Measurements from ENCODE around the gene COL12A1. TPM values are rescaled to one million over a fixed set of nuclear protein-coding genes. Genes with fewer than 3 reads are reported as not detected.
"Not testable (repeated sequence)": the region's sequence is repeated elsewhere in the genome, so short reads cannot be mapped to it uniquely, and the experiment has no call there.

The COL12A1 gene
- total RNA-seq, 6 experiments from 2014 or later, result 205 to 304 (median 227) TPM

GRCh38 chr6:75201901-75202672, 3.8 kb downstream of the COL12A1 start:
- no peak for DNase-seq
- H3K9me3 Mint-ChIP-seq, result no peaks in the 10 kb centered on the region
- H3K4me1 Mint-ChIP-seq (ENCODE audit: low read depth), result peaks cover 69% of the 10 kb centered on the region
- H3K36me3 Mint-ChIP-seq (ENCODE audit: low read depth), result peaks cover 44% of the 10 kb centered on the region
- TF ChIP-seq CTCF (IDR thresholded peaks at IDR 0.05), result no peak
- H3K27me3 Mint-ChIP-seq (ENCODE audit: insufficient read depth), result peaks cover 14% of the 10 kb centered on the region
- H3K4me3 Mint-ChIP-seq, result peak overlapping the region; percentile 100
- peak overlapping the region; percentile 98 for H3K27ac Mint-ChIP-seq

- H3K27ac Mint-ChIP-seq, result peak overlapping the region; percentile 59
- H3K36me3 Mint-ChIP-seq (ENCODE audit: low read depth), result peaks cover 44% of the 10 kb centered on the region
- H3K4me3 Mint-ChIP-seq, result peak overlapping the region; percentile 53; the same call in 1 of the 2 replicates
- peaks cover 2% of the 10 kb centered on the region; the same call in 1 of the 2 replicates for H3K9me3 Mint-ChIP-seq
- DNase-seq, result no peak
- no peak for TF ChIP-seq CTCF (IDR thresholded peaks at IDR 0.05)
- peaks cover 72% of the 10 kb centered on the region for H3K4me1 Mint-ChIP-seq (ENCODE audit: low read depth)
- peaks cover 14% of the 10 kb centered on the region for H3K27me3 Mint-ChIP-seq (ENCODE audit: insufficient read depth)
These were observed 4.8 kb downstream of the COL12A1 start for GRCh38 chr6:75201021-75201420.

- Mint-ChIP-seq H3K27ac (peak overlapping the region; percentile 57; the same call in 1 of the 2 replicates), H3K4me3 (peak overlapping the region; percentile 65), H3K9me3 (peaks cover 10% of the 10 kb centered on the region; the same call in 1 of the 2 replicates), H3K4me1 (ENCODE audit: low read depth) (peaks cover 77% of the 10 kb centered on the region), H3K36me3 (ENCODE audit: low read depth) (peaks cover 41% of the 10 kb centered on the region), H3K27me3 (ENCODE audit: insufficient read depth) (peaks cover 10% of the 10 kb centered on the region)
- no peak for DNase-seq
- TF ChIP-seq CTCF (IDR thresholded peaks at IDR 0.05), result no peak
These were observed 6.0 kb downstream of the COL12A1 start for GRCh38 chr6:75199889-75200288.

- no peak for TF ChIP-seq CTCF (IDR thresholded peaks at IDR 0.05)
- Mint-ChIP-seq H3K9me3 (peaks cover 28% of the 10 kb centered on the region; the same call in 1 of the 2 replicates), H3K4me3 (peak overlapping the region; percentile 57), H3K36me3 (ENCODE audit: low read depth) (peaks cover 42% of the 10 kb centered on the region), H3K27ac (peak overlapping the region; percentile 77), H3K4me1 (ENCODE audit: low read depth) (peaks cover 64% of the 10 kb centered on the region), H3K27me3 (ENCODE audit: insufficient read depth) (no peaks in the 10 kb centered on the region)
- peak; percentile 85 for DNase-seq
These were observed 9.7 kb downstream of the COL12A1 start for GRCh38 chr6:75196081-75196687.

- H3K36me3 Mint-ChIP-seq (ENCODE audit: low read depth), result peaks cover 88% of the 10 kb centered on the region
- H3K4me1 Mint-ChIP-seq (ENCODE audit: low read depth), result peaks cover 72% of the 10 kb centered on the region
- H3K27me3 Mint-ChIP-seq (ENCODE audit: insufficient read depth), result peaks cover 5% of the 10 kb centered on the region; the same call in 1 of the 2 replicates
- no peak for DNase-seq
- no peak overlapping the region for H3K27ac Mint-ChIP-seq
- H3K9me3 Mint-ChIP-seq, result peaks cover 17% of the 10 kb centered on the region
- no peak overlapping the region for H3K4me3 Mint-ChIP-seq
- no peak for TF ChIP-seq CTCF (IDR thresholded peaks at IDR 0.05)
These were observed 17.5 kb downstream of the COL12A1 start for GRCh38 chr6:75188221-75188925.

- Mint-ChIP-seq H3K4me1 (ENCODE audit: low read depth) (peaks cover 75% of the 10 kb centered on the region), H3K9me3 (peaks cover 13% of the 10 kb centered on the region), H3K36me3 (ENCODE audit: low read depth) (peaks cover 94% of the 10 kb centered on the region)
- H3K4me3 Mint-ChIP-seq; H3K27me3 Mint-ChIP-seq (ENCODE audit: insufficient read depth); DNase-seq; H3K27ac Mint-ChIP-seq: not testable (repeated sequence)
These were observed 19.3 kb downstream of the COL12A1 start for GRCh38 chr6:75186581-75186980.

All from HFFc6 (cell line).